GM23338 (cell line): ENCODE results near the gene TENM4. TPM values are rescaled to one million over a fixed set of nuclear protein-coding genes. Genes with fewer than 3 reads are reported as not detected.

Experiments used
- ATAC-seq: fragments of 200-7000 bp; cut with Tn5 transposase; 3 replicates; pipeline ENCODE4 v1.9.1; 2020
- DNase-seq: peaks from one replicate; pipeline ENCODE4 v3.0.0-alpha.2; 2015; ENCODE audit warnings: low spot score
- H2AFZ ChIP-seq: fragments of 200-600 bp; sonication (generic); 2 replicates; pipeline ENCODE4 v1.8.0; 2016; ENCODE audit warnings: antibody characterized with exemption, mild to moderate bottlenecking, moderate library complexity
- H3F3A ChIP-seq: fragments of 200-600 bp; sonication (generic); replicated peaks from 2 replicates; pipeline ENCODE4 v1.8.0; 2017; ENCODE audit warnings: antibody characterized with exemption, mixed run types, low read depth
- H3K27ac ChIP-seq: fragments of 200-600 bp; sonication (generic); 2 replicates; pipeline ENCODE4 v1.6.1; 2016; ENCODE audit warnings: low read depth
- H3K27me3 ChIP-seq: fragments of 200-600 bp; sonication (generic); 2 replicates; pipeline ENCODE4 v1.8.0; 2016; ENCODE audit warnings: mild to moderate bottlenecking, mixed run types, moderate library complexity; ENCODE audit not compliant: insufficient read depth
- H3K36me3 ChIP-seq: fragments of 200-600 bp; sonication (generic); 2 replicates; pipeline ENCODE4 v1.8.0; 2016; ENCODE audit warnings: mild to moderate bottlenecking; ENCODE audit not compliant: insufficient read depth
- H3K4me1 ChIP-seq: fragments of 200-600 bp; sonication (generic); 2 replicates; pipeline ENCODE4 v1.8.0; 2016; ENCODE audit warnings: mild to moderate bottlenecking, moderate library complexity; ENCODE audit not compliant: insufficient read depth
- H3K4me2 ChIP-seq: fragments of 200-600 bp; sonication (generic); 2 replicates; pipeline ENCODE4 v1.7.1; 2017; ENCODE audit warnings: mixed run types
- H3K4me3 ChIP-seq: fragments of 200-600 bp; sonication (generic); 2 replicates; pipeline ENCODE4 v1.6.1; 2016; ENCODE audit warnings: mixed run types
- H3K79me2 ChIP-seq: fragments of 200-600 bp; sonication (generic); replicated peaks from 2 replicates; pipeline ENCODE4 v1.8.0; 2017; ENCODE audit warnings: mild to moderate bottlenecking; ENCODE audit not compliant: insufficient read depth
- H3K9me2 ChIP-seq: fragments of 200-600 bp; sonication (generic); 2 replicates; pipeline ENCODE4 v1.8.0; 2017; ENCODE audit not compliant: insufficient read depth
- H4K20me1 ChIP-seq: fragments of 200-600 bp; sonication (generic); replicated peaks from 2 replicates; pipeline ENCODE4 v1.8.0; 2017; ENCODE audit warnings: mild to moderate bottlenecking; ENCODE audit not compliant: insufficient read depth
- H3K27ac Mint-ChIP-seq: 2 replicates; pipeline ENCODE4 v1.8.0; 2020; ENCODE audit warnings: inconsistent platforms, mild to moderate bottlenecking, moderate library complexity, mixed read lengths
- H3K27me3 Mint-ChIP-seq: 3 replicates; pipeline ENCODE4 v1.8.0; 2022; ENCODE audit warnings: low read depth, mild to moderate bottlenecking, moderate library complexity, mixed read lengths, inconsistent platforms; ENCODE audit not compliant: insufficient read depth, poor library complexity
- H3K36me3 Mint-ChIP-seq: 3 replicates; pipeline ENCODE4 v1.8.0; 2021; ENCODE audit warnings: low read depth, mild to moderate bottlenecking, inconsistent platforms, moderate library complexity, mixed read lengths
- H3K4me1 Mint-ChIP-seq: 3 replicates; pipeline ENCODE4 v1.8.0; 2020; ENCODE audit warnings: mild to moderate bottlenecking, inconsistent platforms, mixed read lengths
- H3K4me3 Mint-ChIP-seq: 3 replicates; pipeline ENCODE4 v1.8.0; 2021; ENCODE audit warnings: moderate library complexity, mild to moderate bottlenecking, inconsistent platforms, mixed read lengths
- H3K9me3 Mint-ChIP-seq: 3 replicates; pipeline ENCODE4 v1.8.0; 2020; ENCODE audit warnings: moderate library complexity, mild to moderate bottlenecking, inconsistent platforms, mixed read lengths
- CREB1 ChIP-seq: fragments of 250-450 bp; sonication (Bioruptor Pico); IDR thresholded peaks from 2 replicates; pipeline ENCODE4 v1.5.0; 2020; ENCODE audit warnings: low read depth, mild to moderate bottlenecking, moderate library complexity
- CTCF ChIP-seq, 2 experiments: fragments of 200-600 bp in 1 of 2; sonication (generic) in 1 of 2; conservative IDR thresholded peaks; 2 replicates each; pipeline versions ENCODE4 v1.5.1 to v1.6.1; 2016 to 2017; ENCODE audit warnings: antibody characterized with exemption in 2 of 2, low read depth in 2 of 2, mild to moderate bottlenecking in 2 of 2, moderate library complexity in 1 of 2
- ETS1 ChIP-seq: IDR thresholded peaks from 2 replicates; pipeline ENCODE4 v1.6.1; 2016; ENCODE audit warnings: antibody characterized with exemption
- EZH2 ChIP-seq: fragments of 200-600 bp; sonication (generic); IDR thresholded peaks from one replicate; pipeline ENCODE4 v1.8.0; 2017; ENCODE audit warnings: antibody characterized with exemption, mild to moderate bottlenecking, low read depth; ENCODE audit not compliant: unreplicated experiment
- EZH2phosphoT487 ChIP-seq: fragments of 200-600 bp; sonication (generic); IDR thresholded peaks from one replicate; pipeline ENCODE4 v1.8.1; 2018; ENCODE audit warnings: antibody characterized with exemption; ENCODE audit not compliant: unreplicated experiment
- JUNB ChIP-seq: IDR thresholded peaks from one replicate; pipeline ENCODE4 v1.6.1; 2016; ENCODE audit warnings: antibody characterized with exemption; ENCODE audit not compliant: unreplicated experiment
- NANOG ChIP-seq: IDR thresholded peaks from 2 replicates; pipeline ENCODE4 v1.6.1; 2016; ENCODE audit warnings: antibody characterized with exemption, borderline replicate concordance
- POLR2AphosphoS5 ChIP-seq: IDR thresholded peaks from 2 replicates; pipeline ENCODE4 v1.6.1; 2016; ENCODE audit warnings: antibody characterized with exemption, low read depth
- REST ChIP-seq: IDR thresholded peaks from one replicate; pipeline ENCODE4 v1.6.1; 2018; ENCODE audit warnings: antibody characterized with exemption; ENCODE audit not compliant: unreplicated experiment
- STAT1 ChIP-seq: IDR thresholded peaks from one replicate; pipeline ENCODE4 v1.6.1; 2016; ENCODE audit warnings: antibody characterized with exemption; ENCODE audit not compliant: unreplicated experiment
- ZNF114 ChIP-seq: fragments of 250-450 bp; sonication (Bioruptor Pico); IDR thresholded peaks from 2 replicates; pipeline ENCODE4 v1.5.0; 2020; ENCODE audit warnings: mild to moderate bottlenecking, moderate library complexity
- ZNF331 ChIP-seq: fragments of 250-450 bp; sonication (Bioruptor Pico); IDR thresholded peaks from 2 replicates; pipeline ENCODE4 v1.5.0; 2020; ENCODE audit warnings: low read depth, mild to moderate bottlenecking, moderate library complexity
- ZNF462 ChIP-seq: fragments of 250-450 bp; sonication (Bioruptor Pico); IDR thresholded peaks from 2 replicates; pipeline ENCODE4 v1.5.0; 2020; ENCODE audit warnings: mild to moderate bottlenecking, moderate library complexity
- polyA plus RNA-seq: library from polyadenylated mRNA; unstranded; fragments of >200 nt; fragmentation: Nextera tagmentation; extraction: Ambion mirVana; gene quantifications from 2 replicates; pipeline ENCODE4 v1.2.1, GENCODE V29; 2016
- total RNA-seq: library from RNA; depleted of rRNA; stranded (reverse); fragments of >200 nt; shearing (Covaris generic); gene quantifications from 2 replicates; pipeline ENCODE4 v1.2.3, GENCODE V29; 2014

Gene TENM4
- total and polyA plus RNA-seq, 2 experiments from 2014 or later = 7.3 TPM

- H3K9me3 Mint-ChIP-seq = no peaks in the 10 kb centered on the region
- DNase-seq (no peak), ATAC-seq (no peak)
- H3K4me3 Mint-ChIP-seq = no peak overlapping the region
- Histone ChIP-seq H3K27ac (no peak overlapping the region), H3K4me2 (no peak overlapping the region), H3K36me3 (no peaks in the 10 kb centered on the region), H4K20me1 (no peaks in the 10 kb centered on the region; the same call in 1 of the 2 replicates), H3F3A (no peaks in the 10 kb centered on the region), H3K27me3 (no peaks in the 10 kb centered on the region), H3K79me2 (no peaks in the 10 kb centered on the region), H3K4me3 (no peak overlapping the region), H3K4me1 (peaks cover 17% of the 10 kb centered on the region), H3K9me2 (0 out of 2 replicates have a peak, but pooled peaks cover 13% of the 10 kb centered on the region), H2AFZ (no peak overlapping the region)
- no peaks in the 10 kb centered on the region for H3K36me3 Mint-ChIP-seq
- TF ChIP-seq POLR2AphosphoS5 (no peak), EZH2 (no peak), EZH2phosphoT487 (no peak), NANOG (no peak), ZNF462 (no peak), ETS1 (no peak), REST (no peak), ZNF331 (CRISPR knock-in tag) (no peak), ZNF114 (CRISPR knock-in tag) (no peak), CREB1 (no peak), CTCF (conservative IDR thresholded peaks at IDR 0.05; ENCODE audit: low read depth in 2 of 2) (no peak), STAT1 (no peak), JUNB (no peak)
- peaks cover 25% of the 10 kb centered on the region for H3K4me1 Mint-ChIP-seq
- no peak overlapping the region for H3K27ac Mint-ChIP-seq
- H3K27me3 Mint-ChIP-seq = no peaks in the 10 kb centered on the region
Measured at GRCh38 chr11:79390477-79390876, 50.4 kb downstream of the TENM4 start.
